ENCODE measurements around the gene NDUFA12.

DNA sequence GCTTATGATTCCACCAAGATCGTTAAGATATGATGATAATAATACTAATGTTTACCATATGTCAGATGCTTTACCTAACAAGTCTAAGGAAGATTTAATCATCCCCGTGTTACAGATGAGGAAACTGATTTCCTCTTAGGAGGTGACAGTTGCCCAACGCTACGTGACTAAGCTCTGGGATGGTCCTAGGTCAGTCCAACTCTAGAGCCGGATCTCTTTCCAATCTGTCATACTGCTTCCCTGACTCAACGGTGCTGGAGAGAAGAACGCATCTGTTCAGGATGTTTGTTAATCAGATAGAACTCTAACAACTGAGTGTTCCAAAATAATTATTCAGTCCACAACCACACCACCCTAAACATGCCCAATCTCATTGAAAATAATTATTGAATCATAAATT, 39.8 kb downstream of the NDUFA12 start:
- no peak for TF ChIP-seq POLR2A (IDR thresholded peaks at IDR 0.05)
- TF ChIP-seq, protein P1, sequence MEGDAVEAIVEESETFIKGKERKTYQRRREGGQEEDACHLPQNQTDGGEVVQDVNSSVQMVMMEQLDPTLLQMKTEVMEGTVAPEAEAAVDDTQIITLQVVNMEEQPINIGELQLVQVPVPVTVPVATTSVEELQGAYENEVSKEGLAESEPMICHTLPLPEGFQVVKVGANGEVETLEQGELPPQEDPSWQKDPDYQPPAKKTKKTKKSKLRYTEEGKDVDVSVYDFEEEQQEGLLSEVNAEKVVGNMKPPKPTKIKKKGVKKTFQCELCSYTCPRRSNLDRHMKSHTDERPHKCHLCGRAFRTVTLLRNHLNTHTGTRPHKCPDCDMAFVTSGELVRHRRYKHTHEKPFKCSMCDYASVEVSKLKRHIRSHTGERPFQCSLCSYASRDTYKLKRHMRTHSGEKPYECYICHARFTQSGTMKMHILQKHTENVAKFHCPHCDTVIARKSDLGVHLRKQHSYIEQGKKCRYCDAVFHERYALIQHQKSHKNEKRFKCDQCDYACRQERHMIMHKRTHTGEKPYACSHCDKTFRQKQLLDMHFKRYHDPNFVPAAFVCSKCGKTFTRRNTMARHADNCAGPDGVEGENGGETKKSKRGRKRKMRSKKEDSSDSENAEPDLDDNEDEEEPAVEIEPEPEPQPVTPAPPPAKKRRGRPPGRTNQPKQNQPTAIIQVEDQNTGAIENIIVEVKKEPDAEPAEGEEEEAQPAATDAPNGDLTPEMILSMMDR (IDR thresholded peaks at IDR 0.05): no peak
- TF ChIP-seq POLR2AphosphoS5 (IDR thresholded peaks at IDR 0.05): no peak
